RPMI8226 (cell line): ENCODE measurements around the gene PRELID3B.
A peak's percentile ranks its signal among the peaks of the same experiment; 100 is the strongest.

ENCODE experiments used
- DNase-seq: peaks from one replicate; pipeline ENCODE4 v3.0.0-alpha.2; 2015

PRELID3B gene

DNA sequence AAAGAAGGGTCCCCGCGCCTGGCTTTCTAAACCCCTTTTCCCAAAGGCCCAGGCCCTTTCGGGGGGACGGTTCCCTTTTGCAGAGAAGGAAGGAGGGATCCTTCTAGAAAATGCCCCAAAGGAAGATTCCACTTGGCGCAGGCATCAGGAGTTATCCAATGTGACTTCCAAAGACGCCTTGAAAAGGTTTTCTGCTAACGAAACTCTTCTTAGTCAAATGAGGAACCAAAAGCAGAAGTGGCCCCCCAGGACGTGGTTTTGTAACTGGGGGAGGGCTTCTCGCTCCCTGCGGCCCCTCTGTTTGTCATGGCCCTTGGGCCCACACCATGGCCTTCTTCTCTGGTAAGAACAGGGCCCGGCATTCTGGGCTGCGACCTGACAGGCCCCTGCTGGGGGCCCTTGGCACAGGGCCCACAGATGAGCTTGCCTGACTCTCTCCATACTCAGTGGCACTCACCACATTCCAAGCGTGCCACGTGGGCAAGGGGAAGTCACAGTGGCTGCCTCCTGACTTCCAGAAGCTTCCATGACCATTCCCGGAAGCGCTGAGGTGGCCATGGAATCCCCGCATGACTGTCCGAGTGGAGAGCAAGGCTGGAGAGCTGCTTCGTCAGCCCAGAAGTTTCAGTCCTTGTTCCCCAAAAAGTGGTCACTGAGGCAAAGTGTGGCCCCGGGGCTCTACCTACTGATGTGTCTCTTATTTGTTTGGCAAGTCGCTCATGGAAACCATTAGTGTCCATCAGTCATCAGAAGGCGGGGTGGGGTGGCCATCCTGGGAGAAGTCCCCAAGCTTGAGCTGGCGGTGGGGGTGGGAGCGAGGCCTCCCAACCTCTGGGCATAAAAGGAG, 34.7 kb downstream of the PRELID3B start:
- DNase-seq: peak; percentile 83

DNA sequence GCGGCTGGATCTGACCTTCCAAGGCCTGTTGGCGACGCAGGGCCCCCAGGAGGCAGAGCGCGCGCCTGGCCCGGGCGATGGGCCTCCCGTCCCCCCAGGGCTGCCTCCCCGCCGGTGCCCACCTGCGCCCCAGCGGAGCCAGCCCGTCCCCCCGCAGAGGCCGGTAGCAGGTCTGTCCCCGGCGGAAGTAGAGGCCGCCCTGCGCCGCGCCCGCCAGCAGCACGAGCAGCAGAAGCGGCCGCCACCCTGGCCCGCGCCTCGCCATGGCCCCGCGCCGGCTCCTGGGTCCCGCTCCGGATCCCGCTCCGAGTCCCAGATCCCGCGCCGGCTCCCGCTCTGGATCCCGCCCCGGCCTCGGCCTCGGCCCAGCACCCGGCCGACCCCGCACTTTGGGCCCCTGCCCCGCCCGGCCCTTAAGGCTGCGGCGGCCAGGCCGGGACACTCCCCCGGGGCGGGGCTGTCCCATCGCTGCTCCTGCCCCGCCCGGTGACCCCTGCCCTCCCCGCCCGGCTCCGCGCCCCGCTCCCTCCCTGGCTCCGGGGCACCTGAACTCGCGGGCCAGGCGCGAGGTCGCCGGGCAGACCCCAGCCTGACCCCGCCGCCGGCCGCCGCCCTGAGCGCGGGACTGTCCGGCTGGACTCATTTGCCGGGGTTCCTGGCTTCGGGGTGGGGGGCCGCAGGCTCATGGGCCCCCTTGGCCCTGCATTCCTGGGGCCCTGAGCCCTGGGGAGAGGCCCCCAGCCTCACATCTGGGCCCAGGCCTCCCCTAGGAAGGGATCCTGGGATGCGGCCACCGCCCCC, 35.5 kb downstream of the PRELID3B start, which contains the start of gene CTSZ:
CTSZ (minus strand) TSS at position 391 of the 801 bp plus-strand sequence; CDS start at position 265, 126 bp downstream.
- peak; percentile 74 for DNase-seq

DNA sequence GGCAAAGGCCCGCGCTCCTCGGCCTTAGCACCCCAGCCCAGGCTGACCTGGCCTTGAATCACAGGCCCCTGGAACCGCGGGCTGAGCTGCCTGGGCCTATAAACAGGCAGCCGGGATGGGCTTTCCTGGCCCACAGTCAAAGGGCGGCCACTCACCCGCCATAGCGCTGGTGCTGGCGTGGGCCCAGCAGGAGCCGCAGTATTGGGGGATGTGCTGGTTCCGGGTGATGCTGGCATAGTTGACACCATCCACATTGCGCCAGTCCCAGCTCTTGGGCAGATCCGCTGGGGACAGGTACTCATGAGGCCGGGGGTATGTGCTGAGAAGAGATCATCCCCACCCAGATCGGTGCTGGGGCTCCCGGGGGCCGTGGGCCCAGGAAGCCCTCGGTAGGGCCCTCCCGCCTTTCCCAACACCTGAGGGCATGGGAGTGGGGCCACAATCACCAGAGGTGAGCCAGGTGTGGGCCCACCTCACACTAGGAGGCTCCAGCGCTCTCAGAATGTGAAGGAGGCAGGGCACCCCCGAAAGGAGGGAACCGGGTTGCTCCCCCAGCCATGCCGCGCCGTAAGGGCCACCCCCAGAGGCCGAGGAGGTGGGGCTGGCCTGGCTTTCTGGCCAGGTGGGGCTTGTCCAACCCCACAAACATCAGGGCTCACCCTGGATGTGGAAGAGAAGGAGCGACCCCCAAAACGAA, 36.3 kb downstream of the PRELID3B start:
- peak; percentile 34 for DNase-seq

DNA sequence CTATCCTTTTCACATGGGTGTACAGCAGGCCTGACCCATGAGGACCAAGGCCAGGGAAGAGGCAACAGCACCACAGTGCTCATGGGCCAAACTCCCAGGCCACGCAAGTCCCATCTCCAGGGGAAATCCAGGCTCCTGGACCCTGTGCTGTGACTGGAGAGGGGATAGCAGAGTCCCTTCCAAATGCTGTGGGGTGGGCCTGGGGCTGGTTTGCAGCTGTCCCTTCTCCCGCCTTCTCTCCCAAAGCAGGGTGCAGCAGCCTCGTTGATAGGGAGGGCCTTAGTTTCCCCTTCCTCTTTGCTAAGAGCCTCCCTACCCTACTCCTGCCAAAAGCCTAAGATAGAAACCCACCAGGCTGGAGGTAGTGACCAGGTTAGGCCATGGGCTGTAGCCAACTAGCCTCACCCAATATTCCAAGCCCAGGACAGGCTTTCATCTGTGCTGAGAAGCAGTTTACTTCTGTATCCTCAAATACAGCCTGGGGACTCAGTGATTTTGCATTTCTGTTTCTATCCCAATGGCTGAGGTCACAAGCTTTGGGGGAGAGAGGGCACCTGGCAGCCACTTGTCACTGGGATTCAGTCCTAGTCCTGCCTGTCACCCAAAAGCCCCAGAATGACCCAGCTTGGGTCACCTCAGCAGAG, 36.9 kb downstream of the PRELID3B start:
- DNase-seq: no peak

DNA sequence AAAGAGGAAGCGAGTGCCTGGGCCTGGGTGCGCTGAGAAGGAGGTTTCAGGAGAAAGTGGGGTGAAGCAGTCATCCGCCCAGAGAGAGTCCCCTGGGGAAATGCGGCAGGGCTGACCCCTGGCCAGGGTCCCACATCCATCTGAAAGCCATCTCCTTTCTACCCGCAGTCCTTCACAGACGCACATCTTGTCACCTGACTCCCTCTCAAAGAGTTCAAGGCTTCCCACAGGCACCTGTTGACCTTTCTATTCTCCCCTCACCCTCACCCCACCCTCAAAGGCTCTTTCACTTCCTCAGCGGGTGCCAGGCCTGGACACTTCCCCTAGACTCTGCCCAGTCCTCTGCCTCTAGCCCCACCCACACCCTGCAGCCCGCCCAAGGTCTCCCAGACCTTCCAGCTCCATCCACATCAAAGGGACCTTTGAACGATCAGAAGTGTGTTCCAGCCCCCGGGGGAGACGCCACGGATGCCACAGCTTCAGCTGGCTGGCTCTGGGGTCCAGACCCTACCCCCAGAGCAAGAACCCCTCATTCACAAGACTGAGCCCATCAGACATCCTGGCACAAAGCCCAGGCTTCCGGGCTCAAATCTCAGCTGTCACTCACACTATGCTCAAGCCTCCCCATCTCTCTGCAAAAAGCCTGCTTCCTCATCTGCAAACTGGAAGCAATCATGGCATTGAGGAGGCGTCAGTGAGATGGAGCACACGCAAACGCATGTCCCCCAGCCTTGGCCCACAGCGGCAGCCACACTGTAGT, 37.6 kb downstream of the PRELID3B start:
- peak; percentile 96 for DNase-seq

DNA sequence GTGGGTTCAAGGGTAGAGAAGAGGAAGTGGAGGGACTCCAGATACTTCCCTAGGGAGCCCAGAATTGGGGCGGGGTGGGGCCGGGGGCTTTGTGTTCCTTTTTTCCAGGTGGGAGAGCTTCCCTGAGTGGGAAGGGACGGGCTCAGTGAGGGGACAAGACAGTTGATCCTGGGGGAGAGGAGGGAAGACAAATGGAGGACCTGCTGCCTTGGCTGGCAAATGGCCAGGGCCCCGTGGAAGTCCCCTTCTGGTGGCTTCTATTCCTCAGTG, 38.2 kb downstream of the PRELID3B start:
- DNase-seq: no peak

DNA sequence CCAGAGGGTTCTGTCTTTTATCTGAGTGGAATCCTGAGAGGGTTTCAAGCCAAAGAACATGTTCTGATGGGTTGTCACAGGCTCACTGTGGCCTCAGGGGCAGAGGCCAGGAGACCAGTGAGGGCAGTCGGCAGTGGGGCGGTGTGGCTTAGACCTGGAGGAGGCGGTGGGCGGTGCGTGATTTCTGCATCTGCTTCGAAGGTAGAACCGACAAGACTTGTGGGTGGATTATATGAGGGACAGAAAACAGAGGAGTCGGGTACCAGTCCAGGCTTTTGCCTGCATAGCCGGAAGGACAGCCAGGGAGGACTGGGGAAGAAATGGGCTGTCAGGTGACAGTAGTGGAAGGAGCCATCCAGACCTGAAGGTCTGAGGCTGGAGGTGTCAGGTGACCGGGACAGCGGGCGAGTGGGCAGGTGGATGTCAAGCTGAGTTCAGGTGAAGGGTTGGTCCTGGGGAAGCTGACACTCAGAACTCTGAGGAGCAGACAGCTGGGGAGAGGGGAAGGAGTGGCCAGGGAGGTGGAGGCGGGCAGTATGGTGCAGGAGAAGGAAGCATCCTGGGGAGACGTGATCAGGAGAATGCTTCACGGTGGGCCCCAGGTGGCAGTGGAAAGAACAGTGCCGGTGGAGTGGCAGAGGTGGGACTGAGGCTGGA, 38.6 kb downstream of the PRELID3B start:
- DNase-seq: peak; percentile 53

DNA sequence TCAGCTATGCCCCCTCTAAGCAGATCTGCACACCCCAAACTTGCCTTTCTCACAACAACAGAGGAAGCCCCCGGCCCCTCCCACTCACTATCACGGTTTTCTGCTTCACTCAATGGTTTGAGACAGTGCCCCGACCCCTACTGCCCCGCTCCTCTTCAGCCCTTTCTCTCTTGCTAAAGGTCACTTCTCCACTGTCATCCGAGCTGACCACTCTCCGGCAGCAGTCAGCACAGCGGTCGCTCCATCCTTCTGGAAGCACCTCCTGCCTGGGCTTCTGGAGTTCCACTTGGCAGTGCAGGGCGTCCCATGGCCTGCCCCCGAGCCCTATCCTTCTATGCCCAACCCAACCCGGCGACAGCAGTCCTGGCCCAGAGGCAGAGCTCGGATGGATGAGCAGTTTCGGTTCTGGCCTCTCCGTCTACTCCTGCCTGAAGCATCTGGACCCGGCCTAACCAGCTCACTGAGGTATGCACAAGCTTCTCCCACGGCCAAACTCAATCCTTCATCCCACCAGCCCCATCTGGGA, 39.6 kb downstream of the PRELID3B start:
- DNase-seq: no peak

DNA sequence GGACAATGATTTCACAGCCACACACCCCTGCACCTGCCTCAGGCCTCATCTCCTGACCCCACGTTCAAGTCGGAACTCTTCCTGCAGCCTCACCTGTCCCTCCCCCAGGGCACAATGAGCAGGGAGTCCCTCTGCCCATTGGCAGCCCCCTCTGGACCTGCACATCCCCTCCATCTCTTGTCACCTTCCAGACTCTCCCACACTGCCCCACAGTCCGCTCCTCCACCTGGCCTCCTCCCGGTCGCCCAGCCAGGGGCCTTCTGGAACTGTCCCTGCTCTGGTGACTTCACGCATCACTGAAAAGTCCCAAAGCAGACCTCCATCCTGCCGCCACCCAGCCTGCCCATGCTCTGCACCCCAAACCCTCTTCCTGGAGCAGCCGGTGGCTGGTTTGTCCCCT, 40.2 kb downstream of the PRELID3B start:
- no peak for DNase-seq

DNA sequence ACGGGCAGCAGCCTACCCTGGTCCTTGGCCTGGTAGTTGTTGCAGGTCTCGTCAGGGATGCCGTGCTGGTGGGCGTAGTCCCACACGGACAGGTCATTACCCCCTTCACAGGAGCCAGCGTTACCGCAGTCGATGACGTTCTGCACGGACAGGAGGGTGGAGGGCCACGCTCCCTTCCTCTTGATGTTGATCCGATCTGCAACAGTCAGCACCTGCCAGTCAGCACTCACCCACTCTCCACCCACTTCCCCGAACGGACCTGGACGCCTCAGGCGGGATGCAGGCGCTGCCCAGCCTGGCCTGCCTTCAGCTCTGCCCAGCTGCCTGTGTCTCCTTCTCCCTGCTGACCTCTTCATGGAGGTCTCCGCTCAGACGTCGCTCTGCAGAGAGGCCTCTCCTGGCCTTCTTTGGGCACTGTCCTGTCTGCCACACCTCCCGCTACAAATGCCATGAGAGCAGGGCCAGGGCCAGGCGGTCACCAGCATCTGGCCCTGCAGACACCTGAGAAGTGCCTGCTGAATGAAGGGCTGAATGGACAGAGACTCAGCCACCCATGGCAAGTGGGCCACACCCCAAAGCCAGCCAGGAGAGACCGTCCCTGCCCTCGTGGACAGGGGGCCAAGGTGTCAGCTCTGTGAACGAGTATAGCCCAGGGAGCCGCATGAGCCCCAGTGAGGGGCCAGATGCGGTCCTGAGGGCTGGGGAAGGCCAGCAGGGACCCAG, 41.0 kb downstream of the PRELID3B start:
- no peak for DNase-seq

DNA sequence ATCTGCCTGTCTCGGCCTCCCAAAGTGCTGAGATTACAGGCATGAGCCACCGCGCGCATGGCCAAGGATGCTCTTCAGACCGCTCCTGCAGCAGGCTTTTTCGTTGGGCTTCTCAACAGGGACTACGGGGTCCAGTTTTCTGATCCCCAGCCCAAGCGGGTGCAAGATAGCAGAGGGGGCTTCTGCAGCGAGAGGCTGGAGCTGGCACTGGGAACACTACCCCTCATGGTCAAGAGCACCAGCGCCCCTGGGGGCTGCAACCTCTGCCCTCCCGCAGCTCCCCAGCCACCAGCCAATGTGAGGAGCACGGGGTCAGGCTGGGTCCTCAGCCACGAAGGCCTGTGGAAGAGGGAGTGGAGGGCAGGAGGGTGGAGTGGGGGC, 41.5 kb downstream of the PRELID3B start:
- no peak for DNase-seq

DNA sequence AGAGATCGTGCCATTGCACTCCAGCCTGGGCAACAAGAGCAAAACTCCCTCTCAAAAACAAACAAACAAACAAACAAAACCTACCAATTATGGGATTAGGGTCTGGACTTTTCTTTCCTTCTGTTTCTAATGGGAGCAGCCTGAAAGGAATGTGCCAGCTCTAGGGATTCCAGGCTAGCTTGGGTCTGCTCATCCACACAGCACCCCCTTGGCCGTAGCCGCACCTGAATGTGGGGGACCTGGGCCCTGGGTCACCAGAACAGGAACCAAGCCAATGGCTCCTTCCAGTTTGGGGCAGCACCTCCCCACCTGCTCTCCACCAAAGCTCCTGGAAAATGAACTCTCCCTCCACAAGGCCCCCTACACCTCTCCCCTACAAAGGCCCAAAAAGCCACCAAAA, 42.3 kb downstream of the PRELID3B start:
- no peak for DNase-seq

DNA sequence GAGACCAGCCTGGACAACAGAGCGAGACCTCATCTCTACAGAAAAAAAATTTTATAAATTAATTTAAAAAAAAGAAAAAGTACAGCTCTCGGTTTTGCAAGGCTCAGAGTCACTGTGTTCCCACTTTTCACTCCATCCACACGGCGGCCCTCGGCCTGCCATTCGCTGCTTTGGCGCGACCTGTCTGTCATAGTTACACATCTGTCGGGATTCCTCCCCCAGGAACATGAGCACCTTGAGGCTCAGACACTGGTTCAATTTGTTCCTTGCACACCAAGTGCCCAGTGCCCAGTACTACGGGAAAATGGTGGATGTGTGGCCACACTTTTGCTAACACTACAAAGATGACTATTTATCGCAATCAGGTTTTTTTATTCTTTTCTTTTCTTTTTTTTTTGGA, 43.9 kb downstream of the PRELID3B start:
- no peak for DNase-seq

DNA sequence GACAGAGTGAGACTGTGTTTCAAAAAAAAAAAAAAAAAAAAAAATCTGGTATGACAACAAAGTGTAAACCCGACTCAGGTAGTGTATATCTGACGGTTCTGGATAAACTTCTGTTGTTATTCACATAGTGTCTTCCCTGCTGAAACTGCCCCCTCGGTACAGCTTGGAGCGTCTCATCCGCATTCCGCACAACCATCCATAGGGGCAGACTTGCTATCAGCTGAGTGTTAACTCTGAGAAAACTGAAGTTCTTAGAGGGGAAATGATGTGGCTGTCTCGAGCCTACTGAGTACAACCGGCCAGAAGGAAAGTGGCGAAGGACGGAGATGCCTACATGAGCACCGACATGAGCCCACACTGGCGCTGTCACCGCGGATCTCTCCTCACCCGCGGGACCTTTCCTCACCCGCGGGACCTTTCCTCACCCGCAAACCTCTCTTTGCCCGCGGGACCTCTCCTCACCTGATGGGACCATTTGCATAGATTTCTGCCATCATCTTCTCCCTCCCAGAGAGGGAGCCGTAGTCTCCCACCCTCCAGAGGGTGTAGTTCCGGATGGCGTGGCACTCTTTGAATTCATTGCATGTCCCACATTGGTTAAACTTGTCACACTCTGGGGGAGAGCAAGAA, 45.3 kb downstream of the PRELID3B start:
- DNase-seq: no peak

DNA sequence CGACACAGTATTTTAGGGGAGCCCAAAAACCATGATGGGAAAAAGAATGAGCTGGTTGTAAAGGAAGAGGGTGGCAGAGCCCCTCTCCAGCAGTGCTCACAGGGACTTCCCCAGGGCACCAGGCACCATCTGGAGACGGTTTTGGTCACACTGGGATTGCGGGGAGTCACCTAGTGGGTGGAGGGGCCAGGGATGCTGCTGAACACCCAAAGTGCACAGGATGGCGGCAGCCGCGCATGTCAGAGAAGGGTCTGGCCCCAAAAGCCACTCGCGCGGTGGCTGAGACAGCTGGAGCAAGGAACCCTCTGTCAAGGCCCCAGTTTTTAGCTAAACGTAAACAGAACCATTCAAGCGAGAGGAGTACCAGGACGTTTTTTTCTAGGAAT, 46.4 kb downstream of the PRELID3B start:
- DNase-seq: no peak

DNA sequence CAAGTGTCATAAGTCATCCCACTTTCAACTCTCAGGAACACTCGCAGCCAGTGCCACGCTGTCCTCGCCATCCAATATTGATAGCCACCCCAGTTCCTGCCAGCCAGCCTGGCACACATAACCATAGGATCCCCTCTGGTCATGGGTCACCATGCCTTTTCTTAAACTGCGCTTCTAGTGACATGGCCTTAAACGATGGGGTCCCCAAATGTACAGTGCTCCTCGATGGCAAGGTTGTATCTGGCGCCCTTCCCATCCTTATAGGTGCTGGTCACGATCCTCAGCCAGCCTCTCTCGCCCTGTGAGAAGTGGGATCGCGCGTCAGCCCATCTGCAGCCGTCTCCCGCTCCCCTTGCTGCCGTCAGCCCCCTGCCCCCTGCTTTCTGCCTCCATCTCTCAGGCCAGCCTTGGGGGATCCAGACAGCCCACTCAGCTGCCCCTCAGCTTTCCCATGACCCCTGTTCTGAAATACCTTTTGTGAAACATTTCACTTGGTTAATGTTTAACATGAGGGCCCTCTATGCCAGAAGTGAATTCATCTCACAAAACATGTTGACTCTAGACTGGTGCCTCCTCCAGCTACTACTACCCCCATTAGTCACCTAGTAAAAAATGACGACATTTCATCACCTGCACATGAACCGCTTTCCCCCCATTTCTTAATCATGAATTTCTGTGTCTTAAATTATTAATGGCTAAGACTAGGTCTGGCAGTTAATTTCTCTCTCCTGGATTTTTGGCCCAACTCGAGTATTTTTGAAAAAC, 46.9 kb downstream of the PRELID3B start:
- DNase-seq: no peak

DNA sequence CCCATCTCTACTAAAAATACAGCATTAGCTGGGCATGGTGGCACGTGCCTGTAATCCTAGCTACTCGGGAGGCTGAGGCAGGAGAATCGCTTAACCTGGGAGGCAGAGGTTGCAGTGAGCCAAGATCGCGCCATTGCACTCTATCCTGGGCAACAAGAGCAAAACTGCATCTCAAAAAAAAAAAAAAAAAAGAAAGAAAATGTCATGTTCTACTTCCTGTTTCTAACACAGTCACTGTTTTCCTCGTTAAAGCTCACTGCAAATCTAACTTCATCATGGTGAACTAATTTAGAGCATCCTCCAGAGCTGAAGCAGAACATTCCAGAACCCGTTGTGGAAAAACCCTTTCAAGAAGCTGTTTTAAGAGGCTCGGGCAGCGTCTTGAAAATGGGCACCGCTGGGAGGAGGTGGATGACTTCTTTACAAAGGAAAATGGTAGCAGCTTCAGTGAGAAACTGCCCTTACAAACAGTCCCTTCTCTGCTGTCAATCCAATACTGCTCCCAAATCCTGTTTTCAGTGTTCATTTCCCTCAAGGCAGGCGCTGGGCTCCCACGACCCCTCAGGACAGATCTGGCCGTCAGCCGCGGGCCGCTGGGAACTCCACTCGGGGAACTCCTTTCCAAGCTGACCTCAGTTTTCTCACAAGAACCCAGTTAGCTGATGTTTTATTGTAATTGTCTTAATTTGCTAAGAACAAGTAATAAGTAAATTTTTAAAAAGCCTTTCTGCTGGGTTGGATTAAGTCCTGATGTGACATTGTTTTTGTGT, 48.0 kb downstream of the PRELID3B start:
- no peak for DNase-seq

DNA sequence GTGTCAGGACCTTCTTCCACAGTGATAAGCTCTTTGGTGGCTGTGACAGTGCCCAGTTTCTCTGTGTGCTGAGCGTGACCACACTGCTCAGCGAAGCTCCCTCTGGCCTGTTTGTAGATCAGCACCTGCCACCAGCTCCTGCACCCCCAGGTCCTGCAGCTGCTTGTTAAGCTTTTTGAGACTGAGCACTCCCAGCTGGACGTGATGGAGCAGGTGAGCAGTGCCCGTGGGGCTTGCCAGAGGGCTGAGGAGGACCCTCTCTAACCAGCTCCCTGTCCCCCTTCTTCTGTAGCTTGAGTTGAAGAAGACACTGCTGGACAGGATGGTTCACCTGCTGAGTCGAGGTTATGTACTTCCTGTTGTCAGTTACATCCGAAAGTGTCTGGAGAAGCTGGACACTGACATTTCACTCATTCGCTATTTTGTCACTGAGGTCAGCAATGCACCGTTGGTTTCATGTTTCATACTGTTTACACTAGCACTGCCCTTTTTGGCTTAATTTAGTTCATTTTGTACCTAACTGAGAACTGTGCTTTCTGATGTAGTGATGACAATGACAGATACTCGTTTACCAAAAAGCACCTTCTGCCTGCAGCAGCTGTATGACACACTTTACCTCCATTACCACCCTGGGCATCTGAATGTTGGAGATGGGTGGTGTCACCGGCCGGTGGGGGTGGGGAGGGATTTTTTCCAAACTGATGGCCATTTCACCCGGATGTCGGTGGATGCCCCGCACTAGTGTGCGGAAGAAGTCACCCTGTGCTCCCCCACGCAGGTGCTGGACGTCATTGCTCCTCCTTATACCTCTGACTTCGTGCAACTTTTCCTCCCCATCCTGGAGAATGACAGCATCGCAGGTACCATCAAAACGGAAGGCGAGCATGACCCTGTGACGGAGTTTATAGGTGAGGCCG, 49.0 kb downstream of the PRELID3B start:
- no peak for DNase-seq
